ENCODE measurements around the gene GPR22. TPM values are rescaled to one million over a fixed set of nuclear protein-coding genes. Genes with fewer than 3 reads are reported as not detected.

The GPR22 gene
- total and polyA plus RNA-seq, 2 of the 4 experiments (the other 2 are of a cell fraction) = not detected

DNA sequence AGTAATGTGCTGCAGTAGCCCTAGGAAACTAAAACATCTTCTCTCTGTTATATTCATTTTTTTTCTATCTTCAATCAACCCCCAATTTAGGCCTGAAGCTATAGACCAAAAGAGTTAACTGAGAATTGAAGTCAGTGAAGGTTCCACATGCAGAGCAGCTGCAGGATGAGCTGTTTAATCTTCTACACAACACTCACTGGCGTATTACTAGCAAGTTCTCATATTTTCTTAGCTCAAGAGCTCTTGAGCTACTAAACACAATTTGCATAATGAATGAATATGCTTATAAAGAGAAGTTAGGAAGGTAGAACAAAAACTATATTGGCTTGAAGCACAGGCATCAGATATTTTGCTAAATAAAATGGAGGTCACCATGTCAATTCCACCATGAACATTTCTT lies 41.2 kb upstream of the GPR22 start:
- TF ChIP-seq CHD1 (IDR thresholded peaks at IDR 0.05; ENCODE audit: low read depth, low read length) (no peak), RAD21 (IDR thresholded peaks at IDR 0.05; ENCODE audit: low read length) (no peak), SMC3 (IDR thresholded peaks at IDR 0.05; ENCODE audit: low read depth, low read length) (no peak), MAFK (IDR thresholded peaks at IDR 0.05; ENCODE audit: low read depth, low read length) (no peak), BHLHE40 (IDR thresholded peaks at IDR 0.05; ENCODE audit: low read depth, low read length) (no peak), RFX5 (IDR thresholded peaks at IDR 0.05; ENCODE audit: low read depth, low read length) (no peak), NFE2L2 (IDR thresholded peaks at IDR 0.05; ENCODE audit: low read depth, low read length) (no peak), CEBPB (IDR thresholded peaks at IDR 0.05; ENCODE audit: low read depth, low read length) (no peak)
- TF ChIP-seq, protein P1, sequence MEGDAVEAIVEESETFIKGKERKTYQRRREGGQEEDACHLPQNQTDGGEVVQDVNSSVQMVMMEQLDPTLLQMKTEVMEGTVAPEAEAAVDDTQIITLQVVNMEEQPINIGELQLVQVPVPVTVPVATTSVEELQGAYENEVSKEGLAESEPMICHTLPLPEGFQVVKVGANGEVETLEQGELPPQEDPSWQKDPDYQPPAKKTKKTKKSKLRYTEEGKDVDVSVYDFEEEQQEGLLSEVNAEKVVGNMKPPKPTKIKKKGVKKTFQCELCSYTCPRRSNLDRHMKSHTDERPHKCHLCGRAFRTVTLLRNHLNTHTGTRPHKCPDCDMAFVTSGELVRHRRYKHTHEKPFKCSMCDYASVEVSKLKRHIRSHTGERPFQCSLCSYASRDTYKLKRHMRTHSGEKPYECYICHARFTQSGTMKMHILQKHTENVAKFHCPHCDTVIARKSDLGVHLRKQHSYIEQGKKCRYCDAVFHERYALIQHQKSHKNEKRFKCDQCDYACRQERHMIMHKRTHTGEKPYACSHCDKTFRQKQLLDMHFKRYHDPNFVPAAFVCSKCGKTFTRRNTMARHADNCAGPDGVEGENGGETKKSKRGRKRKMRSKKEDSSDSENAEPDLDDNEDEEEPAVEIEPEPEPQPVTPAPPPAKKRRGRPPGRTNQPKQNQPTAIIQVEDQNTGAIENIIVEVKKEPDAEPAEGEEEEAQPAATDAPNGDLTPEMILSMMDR (conservative IDR thresholded peaks at IDR 0.05; ENCODE audit: low read depth, low read length) = no peak
- ChIA-PET CTCF (no interaction called here), POLR2A (ENCODE audit: unreplicated experiment) (interaction anchor here (0.6 kb wide), 1 partner anchor 167 kb away, joined by 3 read pairs; no protein-coding TSS in a partner anchor)
- intact Hi-C loops (cut with micrococcal nuclease) = loop anchor here (1.0 kb wide), 1 partner anchor 169 kb away; no protein-coding TSS in a partner anchor
- ATAC-seq (ENCODE audit: low read depth) = no peak
- no peak for DNase-seq
- Histone ChIP-seq H3K9me3 (ENCODE audit: control insufficient read depth, insufficient read depth, low read length) (no peaks in the 10 kb centered on the region), H3K23ac (ENCODE audit: low read depth, low read length) (no peak overlapping the region), H3K9ac (ENCODE audit: low read depth, low read length) (no peak overlapping the region), H3K79me1 (ENCODE audit: low read depth in 1 of 2, low read length in 2 of 2) (peaks cover 3 to 24% of the 10 kb centered on the region in 2 experiments; a peak in 3 of 4 replicates), H2BK120ac (ENCODE audit: low read depth, low read length) (no peak overlapping the region), H2BK20ac (ENCODE audit: low read depth, low read length) (no peak overlapping the region), H2BK5ac (ENCODE audit: low read depth, low read length, poor library complexity, severe bottlenecking) (no peak overlapping the region), H3K4me2 (ENCODE audit: low read depth, low read length) (no peak overlapping the region), H4K8ac (ENCODE audit: low read depth in 2 of 2, low read length in 2 of 2) (no peak overlapping the region), H3K14ac (replicated peaks; ENCODE audit: low read depth, low read length) (no peak overlapping the region), H3K27ac (ENCODE audit: insufficient read depth, low read length) (no peak overlapping the region), H3K4me1 (ENCODE audit: control insufficient read depth, insufficient read depth, low read length) (no peaks in the 10 kb centered on the region), H4K20me1 (ENCODE audit: insufficient read depth, low read length) (no peaks in the 10 kb centered on the region; the same call in 1 of the 2 replicates), H3K9me1 (ENCODE audit: insufficient read depth, low read length) (peaks cover 5% of the 10 kb centered on the region; the same call in 1 of the 2 replicates), H2AK9ac (replicated peaks; ENCODE audit: low read depth, low read length, poor library complexity) (no peak overlapping the region), H3K18ac (ENCODE audit: low read depth, low read length) (no peak overlapping the region), H3K56ac (ENCODE audit: extremely low read depth, insufficient read depth, low read length) (no peak overlapping the region), H2BK15ac (ENCODE audit: low read depth, low read length) (no peak overlapping the region), H2AK5ac (ENCODE audit: low read depth, low read length) (no peak overlapping the region), H3K4ac (ENCODE audit: low read depth, low read length) (no peak overlapping the region), H3K36me3 (ENCODE audit: control insufficient read depth, insufficient read depth, low read length) (no peaks in the 10 kb centered on the region), H3K4me3 (ENCODE audit: insufficient read depth, low read depth, low read length) (no peak overlapping the region), H2AFZ (replicated peaks; ENCODE audit: low read length, poor library complexity) (no peak overlapping the region), H4K91ac (ENCODE audit: insufficient read depth, low read depth, low read length) (no peak overlapping the region), H3K27me3 (ENCODE audit: control insufficient read depth, insufficient read depth, low read length) (no peaks in the 10 kb centered on the region), H4K5ac (ENCODE audit: low read depth, low read length) (no peak overlapping the region)
- in situ Hi-C loops (cut with MboI; ENCODE audit: low sequenced_read_pairs) = no loop called here
- dilution Hi-C loops (cut with HindIII; ENCODE audit: low sequenced_read_pairs, unreplicated experiment) = no loop called here
- BruUV-seq (replicated peaks) = no TSS peak
- WGBS, 2 experiments (ENCODE audit: extremely low coverage in 2 of 2, insufficient read length in 1 of 2) = no CpG with 5 or more reads among the region's 1 CpG

Measured in IMR-90 (cell line).